SK-N-MC (cell line): Measurements from ENCODE around the gene DPYD.

Experiments used
- EZH2 ChIP-seq: fragments of 200-600 bp; sonication (generic); IDR thresholded peaks from one replicate; pipeline ENCODE4 v1.6.1; 2017; ENCODE audit warnings: antibody characterized with exemption
- FOXP2 ChIP-seq: optimal IDR thresholded peaks from 2 replicates; pipeline ENCODE3; 2011; ENCODE audit warnings: mild to moderate bottlenecking, moderate library complexity; ENCODE audit not compliant: insufficient read depth; ENCODE audit errors: extremely low read length, control extremely low read depth
- POLR2AphosphoS5 ChIP-seq: IDR thresholded peaks from 2 replicates; pipeline ENCODE4 v1.6.1; 2012; ENCODE audit warnings: mild to moderate bottlenecking, low read depth, low read length, borderline replicate concordance

GRCh38 chr1:97417661-97418060 is 503.2 kb downstream of the DPYD start:
- TF ChIP-seq EZH2 (no peak), POLR2AphosphoS5 (no peak), FOXP2 (no peak)
